GM21786 (cell line): ENCODE measurements around the gene HNRNPF.
A peak's percentile ranks its signal among the peaks of the same experiment; 100 is the strongest.
"Not testable (repeated sequence)": the region's sequence is repeated elsewhere in the genome, so short reads cannot be mapped to it uniquely, and the experiment has no call there.

ENCODE experiments used
- ATAC-seq: cut with Tn5 transposase; IDR thresholded peaks from one replicate; pipeline ENCODE4 v1.9.1; 2021; ENCODE audit not compliant: unreplicated experiment

Gene HNRNPF

DNA sequence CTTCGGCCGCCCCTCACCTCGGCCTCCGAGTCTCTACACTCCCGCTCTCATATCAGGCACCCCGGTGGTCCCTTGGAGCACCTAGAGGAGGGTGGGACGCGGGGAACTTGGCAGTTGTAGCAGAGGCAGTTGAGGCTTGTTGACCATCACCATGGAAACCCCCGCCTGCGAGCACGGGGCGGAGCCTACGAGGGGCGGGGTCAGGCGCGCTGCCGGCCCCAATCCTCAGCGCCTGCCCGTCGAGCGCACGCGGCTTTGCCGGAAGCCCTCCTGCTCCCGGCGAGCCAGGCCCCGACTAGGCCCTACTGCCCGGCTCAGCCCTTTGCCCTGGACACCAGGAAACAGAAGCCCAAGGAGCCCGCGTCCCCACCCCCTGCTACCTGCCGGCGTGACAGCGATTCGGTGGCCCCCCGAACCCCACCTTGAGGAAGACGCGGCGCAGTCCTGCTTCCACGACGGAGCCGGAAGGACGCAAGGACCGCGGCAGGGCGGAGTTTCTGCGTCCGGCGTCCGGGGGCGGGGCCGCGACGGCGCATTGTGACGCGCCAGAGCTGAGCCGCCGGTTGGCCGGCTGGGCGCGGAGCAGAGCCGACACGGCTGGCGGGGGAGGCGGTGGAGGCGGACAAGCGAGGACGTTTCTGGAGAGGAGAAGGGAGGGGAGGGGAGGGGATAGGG is at the start of gene HNRNPF:
TSS of gene HNRNPF (minus strand) at position 477 of the 675 bp plus-strand sequence. CDS start 21,302 bp downstream, outside the sequence.
- ATAC-seq = peak; percentile 69

DNA sequence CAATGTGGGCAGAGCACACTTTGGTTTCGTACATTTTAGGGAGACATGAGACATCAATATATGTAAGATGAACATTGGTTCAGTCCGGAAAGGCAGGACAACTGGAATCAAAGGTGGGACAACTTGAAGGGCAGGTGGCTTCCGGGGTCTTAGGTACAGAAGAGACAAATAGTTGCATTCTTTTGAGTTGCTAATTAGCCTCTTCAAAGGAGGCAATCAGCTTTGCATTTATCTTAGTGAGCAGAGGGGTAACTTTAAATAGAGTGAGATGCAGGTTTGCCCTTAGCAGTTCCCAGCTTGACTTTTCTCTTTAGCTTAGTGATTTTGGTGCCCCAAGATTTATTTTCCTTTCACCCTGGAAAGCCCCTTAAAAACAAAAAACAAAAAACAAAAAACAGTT is 49.2 kb upstream of the HNRNPF start:
- no peak for ATAC-seq

GRCh38 chr10:43456561-43456960 is 47.6 kb upstream of the HNRNPF start:
- ATAC-seq = not testable (repeated sequence)

GRCh38 chr10:43454025-43454424 is 45.0 kb upstream of the HNRNPF start:
- not testable (repeated sequence) for ATAC-seq

DNA sequence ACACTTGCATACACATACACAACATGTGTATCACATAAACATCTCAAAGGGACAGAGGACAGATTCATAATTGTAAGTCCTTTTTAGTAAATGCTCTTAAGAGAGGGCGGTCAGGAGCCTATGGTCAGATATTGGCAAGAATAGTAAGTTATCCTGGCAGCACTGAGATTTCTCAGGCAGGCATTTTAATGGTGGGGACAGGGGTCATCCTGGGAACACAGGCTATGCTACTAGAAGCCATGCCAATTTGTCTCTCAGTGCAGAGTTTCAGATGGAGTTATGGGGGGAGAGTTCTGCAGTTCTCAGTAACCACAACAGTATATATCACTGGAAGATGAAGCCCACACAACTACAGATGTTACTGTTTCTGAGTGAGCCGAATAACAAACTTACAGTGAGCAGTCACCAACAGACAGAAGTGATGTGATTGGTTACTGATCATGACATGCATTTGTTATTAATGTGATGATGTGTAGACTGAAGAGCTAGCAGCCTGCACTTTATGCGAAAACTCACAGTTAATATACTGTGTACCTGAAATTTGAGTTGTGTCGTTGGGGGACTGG is 44.4 kb upstream of the HNRNPF start:
- peak; percentile 21 for ATAC-seq

DNA sequence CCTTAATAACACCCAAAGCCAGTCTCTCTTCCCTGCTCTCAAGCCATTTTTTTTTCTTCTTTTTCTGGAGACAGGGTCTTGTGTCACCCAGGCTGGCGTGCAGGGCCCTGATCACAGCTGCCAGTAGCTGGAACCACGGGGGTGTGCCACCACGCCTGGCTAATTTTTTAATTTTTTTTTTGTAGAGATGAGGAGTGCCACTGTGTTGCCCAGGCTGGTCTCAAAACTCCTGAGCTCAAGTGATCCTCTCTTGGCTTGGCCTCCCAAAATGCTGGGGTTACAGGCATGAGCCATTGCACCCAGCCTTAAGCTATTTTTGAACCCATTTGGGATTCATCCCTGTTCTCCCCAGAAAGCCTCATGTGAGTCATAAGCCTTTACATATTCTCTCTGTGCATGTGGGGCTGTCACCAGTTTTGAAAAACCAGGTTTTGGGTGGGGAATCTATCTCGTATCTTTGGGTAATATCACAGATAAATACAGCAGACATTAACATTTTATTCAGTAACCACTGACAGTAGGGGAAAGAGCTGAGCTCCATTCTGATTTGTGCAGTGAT is 43.4 kb upstream of the HNRNPF start:
- no peak for ATAC-seq

DNA sequence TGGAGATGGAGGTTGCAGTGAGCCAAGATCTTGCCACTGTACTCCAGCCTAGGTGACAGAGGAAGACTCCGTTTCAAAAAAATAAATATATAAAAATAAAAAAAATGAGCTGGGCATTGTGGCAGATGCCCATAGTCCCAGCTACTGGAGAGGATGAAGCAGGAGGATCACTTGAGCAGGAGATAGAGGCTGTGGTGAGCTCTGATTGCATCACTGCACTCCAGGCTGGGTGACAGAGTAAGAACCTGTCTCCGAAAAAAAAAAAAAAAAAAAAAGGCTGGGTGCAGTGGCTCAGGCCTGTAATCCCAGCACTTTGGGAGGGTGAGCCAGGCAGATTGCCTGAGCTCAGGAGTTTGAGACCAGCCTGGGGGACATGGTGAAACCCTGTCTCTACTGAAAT is 39.8 kb upstream of the HNRNPF start:
- ATAC-seq = no peak

DNA sequence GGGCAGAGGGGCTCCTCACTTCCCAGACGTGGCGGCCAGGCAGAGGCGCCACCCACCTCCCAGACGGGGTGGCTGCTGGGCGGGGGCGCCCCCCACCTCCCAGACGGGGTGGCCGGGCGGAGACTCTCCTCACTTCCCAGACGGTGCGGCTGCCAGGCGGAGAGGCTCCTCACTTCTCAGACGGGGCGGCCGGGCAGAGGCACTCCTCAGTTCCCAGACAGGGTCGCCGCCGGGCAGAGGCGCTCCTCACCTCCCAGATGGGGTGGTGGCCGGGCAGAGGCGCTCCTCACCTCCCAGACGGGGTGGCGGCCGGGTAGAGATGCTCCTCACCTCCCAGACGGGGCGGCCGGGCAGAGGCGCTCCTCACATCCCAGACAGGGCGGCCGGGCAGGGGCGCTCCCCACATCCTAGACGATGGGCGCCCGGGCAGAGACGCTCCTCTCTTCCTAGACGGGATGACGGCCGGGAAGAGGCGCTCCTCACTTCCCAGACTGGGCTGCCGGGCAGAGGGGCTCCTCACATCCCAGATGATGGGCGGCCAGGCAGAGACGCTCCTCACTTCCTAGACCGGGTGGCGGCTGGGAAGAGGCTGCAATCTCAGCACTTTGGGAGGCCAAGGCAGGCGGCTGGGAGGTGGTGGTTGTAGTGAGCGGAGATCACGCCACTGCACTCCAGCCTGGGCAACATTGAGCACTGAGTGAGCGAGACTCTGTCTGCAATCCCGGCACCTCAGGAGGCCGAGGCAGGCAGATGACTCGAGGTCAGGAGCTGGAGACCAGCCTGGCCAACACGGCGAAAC is 37.4 kb upstream of the HNRNPF start:
- ATAC-seq = not testable (repeated sequence)

GRCh38 chr10:43444897-43445466 is 36.0 kb upstream of the HNRNPF start:
- no peak for ATAC-seq

DNA sequence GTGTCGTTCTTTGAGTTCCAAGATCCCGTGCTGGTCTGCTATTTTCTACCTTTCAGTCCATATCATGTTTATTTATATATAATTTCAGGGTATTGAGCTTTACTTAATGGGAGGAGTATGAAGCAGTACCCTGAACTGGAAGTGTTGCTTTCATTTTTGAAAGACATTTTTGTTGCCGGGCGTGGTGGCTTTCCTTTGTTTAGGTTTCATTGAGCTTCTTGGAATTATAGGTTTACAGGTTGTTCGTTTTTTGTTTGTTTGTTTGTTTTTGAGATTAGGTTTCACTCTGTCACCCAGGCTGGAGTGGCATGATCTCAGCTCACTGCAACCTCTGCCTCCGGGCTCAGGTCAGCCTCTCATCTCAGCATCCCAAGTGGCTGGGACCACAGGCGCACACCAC is 35.3 kb upstream of the HNRNPF start:
- no peak for ATAC-seq

DNA sequence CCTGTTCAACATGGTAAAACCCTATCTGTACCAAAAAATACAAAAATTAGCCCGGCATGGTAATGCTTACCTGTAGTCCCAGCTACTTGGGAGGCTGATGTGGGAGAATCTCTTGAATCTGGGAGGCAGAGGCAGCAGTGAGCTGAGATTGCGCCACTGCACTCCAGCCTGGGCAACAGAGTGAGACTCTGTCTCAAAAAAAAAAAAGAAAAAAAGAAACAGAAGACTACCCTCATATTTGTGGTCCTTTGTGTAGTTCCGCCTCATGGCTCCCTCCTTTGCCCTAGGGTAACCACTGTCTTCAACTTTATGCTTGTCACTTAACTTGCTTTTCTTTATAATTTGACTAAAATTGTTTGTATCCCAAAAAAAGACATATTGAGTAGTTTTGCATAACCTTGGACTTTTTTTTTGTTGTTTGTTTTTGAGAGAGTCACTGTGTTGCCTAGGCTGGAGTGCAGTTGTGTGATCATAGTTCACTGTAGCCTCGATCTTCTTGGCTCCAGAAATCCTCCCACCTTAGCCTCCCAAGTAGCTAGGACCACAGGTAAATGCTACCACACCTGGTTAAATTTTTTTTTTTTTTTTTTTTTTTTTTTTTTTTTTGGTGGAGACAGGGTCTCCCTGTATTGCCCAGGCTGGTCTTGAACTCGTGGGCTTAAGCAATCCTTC is 31.6 kb upstream of the HNRNPF start:
- ATAC-seq = no peak

- ATAC-seq = no peak
Measured at GRCh38 chr10:43437141-43437870, 28.3 kb upstream of the HNRNPF start.

- ATAC-seq = peak; percentile 94
Measured at GRCh38 chr10:43436291-43437140, 27.5 kb upstream of the HNRNPF start, which contains the start of gene ZNF487. TSS of gene ZNF487 (plus strand) at chr10:43437111. CDS start at chr10:43475814, 38,703 bp downstream.

GRCh38 chr10:43430926-43431663 is 22.1 kb upstream of the HNRNPF start:
- ATAC-seq = no peak

- peak; percentile 79 for ATAC-seq
Measured at GRCh38 chr10:43427166-43427825, 18.3 kb upstream of the HNRNPF start.

- not testable (repeated sequence) for ATAC-seq
Measured at GRCh38 chr10:43426476-43426875, 17.5 kb upstream of the HNRNPF start.

DNA sequence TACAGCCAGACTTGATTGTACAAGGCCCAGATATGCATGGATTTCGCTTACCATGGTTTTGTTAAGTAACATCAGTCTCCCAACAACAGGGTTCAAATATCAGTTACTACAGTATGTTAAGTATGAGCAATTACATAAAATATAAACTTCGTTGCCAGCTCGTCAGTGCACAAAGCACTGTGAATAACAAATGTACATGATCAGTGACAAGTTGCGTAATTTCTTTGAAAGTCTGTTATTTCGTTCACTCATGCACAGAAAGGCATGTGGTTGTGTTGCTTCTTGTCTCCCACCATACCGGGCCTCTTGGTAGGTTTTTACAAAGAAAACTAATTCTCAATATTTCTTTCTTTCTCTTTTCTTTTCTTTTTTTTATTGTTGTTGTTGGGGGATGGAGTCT is 15.4 kb upstream of the HNRNPF start:
- no peak for ATAC-seq

- not testable (repeated sequence) for ATAC-seq
Measured at GRCh38 chr10:43421944-43422343, 13.0 kb upstream of the HNRNPF start.
